Measurements from ENCODE around the gene DDB1.

DDB1 gene

DNA sequence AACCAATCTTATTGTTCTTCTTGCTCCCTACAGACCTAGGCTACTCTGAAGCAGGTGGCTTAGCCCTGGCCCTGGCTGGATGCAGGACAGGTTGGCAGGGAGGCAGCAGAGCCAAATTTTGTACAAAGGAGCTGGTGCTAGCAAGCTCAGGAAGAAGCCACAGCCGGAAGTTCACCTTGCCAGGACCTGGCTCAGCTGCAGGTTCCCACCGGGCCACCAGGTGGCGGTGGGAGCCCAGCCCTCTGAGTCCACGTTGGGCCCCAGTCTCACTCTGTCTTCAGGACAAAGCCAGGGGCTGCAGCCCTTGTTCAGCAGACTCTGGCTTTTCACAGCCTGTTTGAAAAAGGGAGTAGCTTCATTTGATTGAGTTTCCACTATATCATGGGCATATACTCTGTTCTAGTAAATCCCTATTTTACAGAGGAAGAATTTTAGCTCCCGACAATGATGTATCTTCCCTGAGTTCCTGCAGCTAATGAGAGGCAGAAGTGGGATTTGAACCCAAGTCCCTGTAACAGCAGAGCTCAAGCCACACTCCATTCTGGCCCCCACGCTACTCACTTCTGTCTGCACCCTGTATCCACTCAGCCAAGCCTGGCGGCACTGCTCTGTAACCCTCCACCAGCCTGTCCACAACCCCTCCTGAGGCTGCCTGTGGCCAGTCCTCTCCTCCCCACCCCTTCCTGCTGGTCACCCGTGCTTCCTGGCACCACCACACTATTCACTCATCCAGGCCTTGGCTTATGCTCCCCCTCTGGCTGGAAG lies 3.4 kb upstream of the DDB1 start:
- peak; percentile 34 to 42 for DNase-seq (ENCODE audit: low read depth in 2 of 2)

DNA sequence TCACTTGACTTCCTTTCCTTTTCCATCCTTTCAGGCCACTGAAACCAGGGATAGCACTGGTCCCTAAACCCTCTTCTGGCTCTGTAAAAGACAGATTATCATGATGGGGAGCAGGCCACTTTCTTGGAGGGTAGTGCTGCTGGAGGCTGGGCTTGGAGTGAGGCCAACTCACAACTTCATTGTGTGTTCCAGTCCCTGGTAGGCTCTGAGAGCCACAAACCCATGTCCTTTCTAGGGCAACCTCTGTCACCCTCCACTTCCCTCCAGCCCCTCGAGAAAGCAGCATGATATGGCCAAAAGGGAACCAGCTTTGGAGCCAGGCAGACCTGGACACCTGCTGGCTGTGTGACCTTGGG lies 2.4 kb upstream of the DDB1 start:
- DNase-seq (ENCODE audit: low read depth in 2 of 2) = no peak

- DNase-seq (ENCODE audit: low read depth in 2 of 2) = no peak
Measured at GRCh38 chr11:61334434-61335354, 1.8 kb upstream of the DDB1 start.

DNA sequence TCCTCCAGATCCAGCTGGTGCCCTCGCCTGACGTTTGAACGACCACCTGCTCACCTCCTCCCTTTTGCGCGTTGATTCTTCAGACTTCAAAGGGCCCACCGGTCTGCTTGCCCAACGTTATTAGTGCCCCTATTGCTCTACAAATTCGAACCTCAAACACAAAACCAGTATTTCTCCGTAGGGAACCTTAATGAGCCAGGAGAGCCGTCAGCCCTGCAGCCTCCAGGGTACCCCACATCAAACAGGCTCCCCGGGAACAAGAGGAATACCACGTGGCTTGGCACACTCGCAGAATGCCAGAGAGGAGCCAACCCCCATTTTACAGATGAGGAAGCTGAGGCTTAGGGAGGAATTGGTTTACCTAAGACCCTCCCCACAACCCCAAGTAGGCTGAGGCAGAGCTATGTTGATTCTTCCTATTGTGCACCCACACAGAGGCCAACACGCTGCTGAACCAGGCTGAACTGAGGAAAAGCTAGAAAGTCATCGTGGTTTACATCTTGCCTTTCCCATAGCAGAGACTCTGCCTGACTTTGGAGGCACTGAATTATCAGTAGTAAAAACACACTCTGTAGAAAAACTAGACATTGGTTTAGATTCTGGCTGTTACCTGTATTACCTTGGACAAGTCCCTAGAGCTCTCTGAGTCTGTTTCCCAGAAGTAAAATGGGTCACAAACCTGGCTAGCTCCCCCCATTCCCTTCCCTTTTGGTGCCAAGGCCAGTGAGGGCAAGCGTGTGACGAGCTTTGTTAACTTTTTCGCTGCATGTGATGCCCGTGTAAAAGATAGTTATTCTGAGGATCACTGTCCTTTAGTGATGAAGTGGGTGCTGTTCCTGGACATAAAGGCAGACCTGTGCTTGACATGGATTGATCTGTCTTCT lies 887 bp upstream of the DDB1 start:
- no peak for DNase-seq (ENCODE audit: low read depth in 2 of 2)

GRCh38 chr11:61332281-61332796 lies 566 bp downstream of the DDB1 start:
- DNase-seq (ENCODE audit: low read depth in 2 of 2) = no peak

DNA sequence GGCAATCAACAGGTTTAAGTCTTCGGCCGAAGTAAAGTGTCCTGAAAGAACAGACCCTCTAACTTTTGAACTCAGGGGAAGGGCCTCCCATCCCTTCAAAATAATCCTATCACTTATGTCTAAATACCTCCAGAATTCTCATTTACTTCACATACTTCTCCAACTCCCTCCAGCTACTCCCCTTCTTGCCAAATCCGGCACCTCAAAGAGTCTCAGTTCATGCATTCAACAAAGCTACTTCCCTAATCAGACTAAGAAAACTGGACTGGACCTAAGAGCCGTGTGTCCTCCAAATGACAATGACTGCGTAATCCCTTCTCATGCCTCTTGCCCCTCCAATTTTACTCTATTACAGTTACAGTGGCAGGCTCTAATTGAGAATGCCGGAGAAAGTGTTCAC lies 1.3 kb downstream of the DDB1 start:
- no peak for DNase-seq (ENCODE audit: low read depth in 2 of 2)

DNA sequence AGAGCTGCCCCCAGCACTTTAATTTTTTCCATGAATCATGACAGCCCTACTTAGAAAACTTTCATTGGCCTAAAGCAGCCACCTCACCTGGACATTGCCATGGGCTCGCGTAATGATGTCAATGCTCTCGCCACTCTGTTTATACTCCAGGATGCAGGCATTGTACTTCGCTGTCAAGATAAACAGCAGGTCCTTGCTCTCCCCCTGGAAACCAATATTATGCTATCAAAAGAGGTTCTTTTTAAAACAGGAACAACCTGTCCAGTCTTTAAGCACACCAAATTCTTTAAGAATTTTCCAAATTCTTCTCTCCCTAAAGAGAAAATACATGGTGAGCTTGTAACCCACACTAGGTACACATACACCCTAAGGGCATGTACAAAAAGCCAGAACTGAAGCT lies 3.0 kb downstream of the DDB1 start:
- DNase-seq (ENCODE audit: low read depth in 2 of 2) = no peak

DNA sequence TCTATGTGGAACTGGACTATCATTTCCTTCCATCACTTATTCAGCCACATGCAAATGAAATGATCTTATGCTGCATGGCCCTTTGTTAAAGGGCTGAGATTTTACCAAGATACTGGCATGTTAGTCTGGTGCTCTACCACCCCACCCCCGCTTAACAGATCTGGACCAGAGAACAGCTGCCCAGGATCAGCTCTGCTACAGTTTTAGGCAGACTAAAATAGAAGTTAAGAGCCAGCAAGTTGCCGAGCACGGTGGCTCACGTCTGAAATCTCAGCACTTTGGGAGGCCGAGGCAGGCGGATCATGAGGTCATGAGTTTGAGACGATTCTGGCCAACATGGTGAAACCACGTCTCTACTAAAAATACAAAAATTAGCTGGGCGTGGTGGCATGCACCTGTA lies 4.6 kb downstream of the DDB1 start:
- no peak for DNase-seq (ENCODE audit: low read depth in 2 of 2)

DNA sequence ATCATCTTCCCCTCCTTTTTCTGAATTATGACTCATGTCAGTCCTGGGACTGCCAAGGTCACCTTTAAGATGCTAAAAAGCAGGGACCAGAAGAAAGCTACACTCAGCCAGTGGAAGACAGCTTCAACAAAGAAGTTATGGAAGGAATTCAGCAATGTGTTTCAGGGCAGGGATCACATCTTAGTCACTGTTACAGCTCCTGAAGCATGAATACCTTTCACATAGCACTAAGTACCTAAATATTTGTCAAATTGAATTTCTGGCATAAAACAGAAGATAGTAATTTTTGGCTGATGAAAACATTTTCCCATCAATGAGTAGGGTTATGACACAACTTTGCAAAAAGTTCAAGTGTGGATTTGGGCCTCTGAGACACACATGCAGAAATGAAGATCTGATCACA lies 5.2 kb downstream of the DDB1 start:
- peak in 1 of 2 experiments; percentile 10 for DNase-seq (ENCODE audit: low read depth in 2 of 2)

- no peak for DNase-seq (ENCODE audit: low read depth in 2 of 2)
Measured at GRCh38 chr11:61325649-61326414, 7.1 kb downstream of the DDB1 start.

GRCh38 chr11:61315260-61315659 lies 17.6 kb downstream of the DDB1 start:
- no peak for DNase-seq (ENCODE audit: low read depth in 2 of 2)

DNA sequence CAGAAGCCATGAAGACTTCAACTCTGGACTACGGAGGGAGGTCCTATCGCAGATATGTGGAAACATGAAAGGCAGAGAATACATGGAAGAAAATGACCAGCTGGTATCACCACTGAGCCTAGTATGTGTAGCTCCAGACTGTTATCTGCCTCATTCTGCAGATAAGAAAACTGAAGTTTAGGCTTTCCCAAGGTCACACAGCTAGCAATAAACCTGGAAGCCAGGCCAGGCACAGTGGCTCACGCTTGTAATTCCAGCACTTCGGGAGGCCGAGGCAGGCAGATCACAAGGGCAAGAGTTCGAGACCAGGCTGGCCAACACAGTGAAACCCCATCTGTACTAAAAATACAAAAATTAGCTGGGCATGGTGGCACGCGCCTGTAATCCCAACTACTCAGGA lies 22.2 kb downstream of the DDB1 start:
- no peak for DNase-seq (ENCODE audit: low read depth in 2 of 2)

GRCh38 chr11:61309739-61310138 lies 23.2 kb downstream of the DDB1 start:
- DNase-seq (ENCODE audit: low read depth in 2 of 2) = no peak

DNA sequence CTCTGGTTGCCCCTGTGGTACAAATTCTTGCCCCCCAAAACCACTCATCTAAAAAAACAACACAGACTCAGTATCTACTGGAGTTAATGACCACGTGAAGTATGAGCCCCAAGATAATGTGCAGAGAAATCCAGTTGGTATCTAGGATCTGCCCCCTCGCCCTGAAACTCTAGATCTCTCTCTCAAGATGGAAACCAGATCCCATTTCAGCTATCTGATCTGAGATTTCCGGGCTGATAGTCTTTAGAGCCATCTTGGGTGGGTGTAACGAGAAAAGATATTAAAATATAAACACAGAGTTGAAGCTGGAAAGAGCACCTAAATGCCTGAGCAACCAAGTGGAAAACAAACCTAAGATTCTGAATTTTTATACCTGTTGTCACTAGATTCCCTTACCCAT lies 23.8 kb downstream of the DDB1 start:
- DNase-seq (ENCODE audit: low read depth in 2 of 2) = no peak

DNA sequence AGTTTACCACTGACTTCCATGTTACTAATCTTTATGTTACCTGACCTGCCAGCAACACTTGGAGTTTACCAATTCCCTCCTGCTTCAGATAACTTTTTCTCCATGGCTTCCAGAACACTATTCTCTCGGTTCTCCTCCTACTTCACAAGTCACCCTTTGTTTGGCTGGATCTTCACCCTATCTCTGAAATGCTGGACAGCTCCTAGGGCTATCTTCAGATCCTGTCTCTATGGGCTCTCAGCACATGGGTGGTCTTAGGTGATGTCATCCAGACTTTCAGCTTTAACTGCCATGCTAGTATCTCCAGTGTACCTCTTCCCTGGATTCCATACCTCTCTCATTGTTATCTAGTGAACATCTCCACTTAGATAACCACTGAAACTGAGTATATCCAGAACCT lies 25.6 kb downstream of the DDB1 start:
- DNase-seq (ENCODE audit: low read depth in 2 of 2) = no peak

DNA sequence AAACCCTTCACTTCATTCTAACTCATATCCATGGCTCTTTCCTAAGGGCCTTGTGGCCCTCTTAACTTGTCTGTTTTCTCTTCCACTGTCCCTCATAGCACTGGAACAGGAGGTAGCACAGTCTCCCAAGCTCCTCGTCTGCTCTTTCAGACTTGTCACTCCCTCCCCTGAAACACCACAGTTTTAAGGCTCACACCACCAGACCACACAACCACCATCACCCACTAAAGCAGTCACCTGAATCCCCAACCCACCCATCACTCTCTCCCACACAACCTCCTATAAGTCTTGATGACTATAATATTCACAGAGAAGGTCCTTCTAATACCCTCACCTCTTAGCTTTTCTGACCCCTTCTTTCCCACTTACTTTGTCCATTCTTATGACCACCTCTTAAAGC lies 26.7 kb downstream of the DDB1 start:
- DNase-seq (ENCODE audit: low read depth in 2 of 2) = no peak

GRCh38 chr11:61305417-61305816 lies 27.5 kb downstream of the DDB1 start:
- no peak for DNase-seq (ENCODE audit: low read depth in 2 of 2)

- DNase-seq (ENCODE audit: low read depth in 2 of 2) = no peak
Measured at GRCh38 chr11:61303725-61304124, 29.2 kb downstream of the DDB1 start.

DNA sequence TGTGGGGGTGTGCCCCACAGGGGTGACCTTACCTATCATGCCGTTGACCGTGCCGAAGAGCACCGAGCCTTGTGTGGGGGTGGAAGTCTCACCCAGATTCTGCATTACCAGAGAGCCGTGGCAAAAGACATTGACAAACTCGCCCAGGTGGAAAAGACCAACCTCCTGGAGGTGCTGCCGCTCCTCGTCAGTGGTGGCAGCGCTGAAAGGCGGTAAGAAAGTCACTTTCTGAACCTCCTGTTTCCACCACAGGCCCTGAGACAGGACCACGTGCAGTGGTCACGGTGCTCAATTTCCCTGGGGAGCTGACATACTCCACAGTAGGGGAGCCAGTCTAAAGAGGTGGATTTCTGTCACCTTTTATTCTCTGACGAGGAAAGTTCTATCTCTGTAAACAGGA lies 30.4 kb downstream of the DDB1 start:
- no peak for DNase-seq (ENCODE audit: low read depth in 2 of 2)

DNA sequence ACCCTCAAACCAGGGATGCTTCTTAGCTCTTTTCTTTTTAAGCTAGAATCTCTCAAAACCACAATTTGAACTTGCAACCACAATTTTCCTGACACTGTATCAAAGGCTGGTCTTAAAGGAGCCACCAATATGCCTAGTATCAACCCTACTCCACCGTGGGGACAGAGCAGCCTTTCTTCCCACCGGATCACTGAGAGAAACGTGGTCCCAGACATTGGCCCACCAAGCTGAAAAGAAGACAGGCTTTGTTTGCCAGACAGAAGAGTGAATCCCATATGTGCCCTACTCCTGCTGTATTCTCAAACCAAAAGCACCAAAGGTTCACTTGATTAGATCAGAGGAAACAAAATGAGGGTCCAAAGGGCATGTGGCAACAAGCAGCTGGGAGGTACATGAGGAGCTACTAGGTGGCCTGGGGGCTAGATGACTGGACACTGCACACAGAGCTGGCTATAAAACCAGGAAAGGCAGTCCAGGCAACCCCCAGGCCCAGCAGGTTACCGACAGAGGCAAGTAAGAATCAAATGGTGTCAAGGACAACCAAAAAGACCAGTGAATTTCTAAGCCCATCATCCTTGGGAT lies 34.2 kb downstream of the DDB1 start:
- no peak for DNase-seq (ENCODE audit: low read depth in 2 of 2)

- DNase-seq (ENCODE audit: low read depth in 2 of 2) = peak; percentile 70 to 71
Measured at GRCh38 chr11:61297746-61298145, 35.2 kb downstream of the DDB1 start.

Data from fibroblast of skin of left quadriceps (primary cell).